Activated naive CD4-positive, alpha-beta T cell treated with anti-CD3 and anti-CD28 coated beads, Interleukin-2, amount 50 U/mL, for 24 hours (primary cell): ENCODE data around the gene LY6G5B.

Experiments
- H3K27ac Mint-ChIP-seq: one replicate; pipeline ENCODE4 v1.8.0; 2021; ENCODE audit warnings: mild to moderate bottlenecking, mixed read lengths
- H3K27me3 Mint-ChIP-seq: one replicate; pipeline ENCODE4 v1.8.0; 2021; ENCODE audit warnings: mixed read lengths
- H3K36me3 Mint-ChIP-seq: one replicate; pipeline ENCODE4 v1.8.0; 2021; ENCODE audit warnings: mixed read lengths
- H3K4me1 Mint-ChIP-seq: one replicate; pipeline ENCODE4 v1.8.0; 2021; ENCODE audit warnings: mixed read lengths
- H3K4me3 Mint-ChIP-seq: one replicate; pipeline ENCODE4 v1.8.0; 2021; ENCODE audit warnings: mild to moderate bottlenecking, mixed read lengths
- H3K9me3 Mint-ChIP-seq: one replicate; pipeline ENCODE4 v1.8.0; 2021; ENCODE audit warnings: mixed read lengths

The LY6G5B gene

DNA sequence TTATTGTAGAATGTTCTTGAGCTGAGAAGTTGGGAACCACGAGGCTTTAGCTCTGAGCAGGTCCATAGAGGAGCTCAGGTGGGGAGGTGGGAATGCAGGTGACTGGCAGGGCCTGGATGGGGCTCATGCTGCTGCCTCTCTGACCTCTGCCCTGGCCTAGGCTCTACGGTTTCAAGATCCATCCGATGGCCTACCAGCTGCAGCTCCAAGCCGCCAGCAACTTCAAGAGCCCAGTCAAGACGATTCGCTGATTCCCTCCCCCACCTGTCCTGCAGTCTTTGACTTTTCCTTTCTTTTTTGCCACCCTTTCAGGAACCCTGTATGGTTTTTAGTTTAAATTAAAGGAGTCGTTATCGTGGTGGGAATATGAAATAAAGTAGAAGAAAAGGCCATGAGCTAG, at the start of gene LY6G5B:
Gene LY6G5B (plus strand): TSS at position 301 of the 400 bp plus-strand sequence. CDS start 975 bp downstream, outside the sequence.
- Mint-ChIP-seq H3K27ac (no peak within 1 kb of the TSS), H3K4me1 (peaks cover 35% of the 10 kb centered on the region), H3K27me3 (no peaks in the 10 kb centered on the region), H3K9me3 (no peaks in the 10 kb centered on the region), H3K36me3 (peaks cover 20% of the 10 kb centered on the region), H3K4me3 (no peak within 1 kb of the TSS)

DNA sequence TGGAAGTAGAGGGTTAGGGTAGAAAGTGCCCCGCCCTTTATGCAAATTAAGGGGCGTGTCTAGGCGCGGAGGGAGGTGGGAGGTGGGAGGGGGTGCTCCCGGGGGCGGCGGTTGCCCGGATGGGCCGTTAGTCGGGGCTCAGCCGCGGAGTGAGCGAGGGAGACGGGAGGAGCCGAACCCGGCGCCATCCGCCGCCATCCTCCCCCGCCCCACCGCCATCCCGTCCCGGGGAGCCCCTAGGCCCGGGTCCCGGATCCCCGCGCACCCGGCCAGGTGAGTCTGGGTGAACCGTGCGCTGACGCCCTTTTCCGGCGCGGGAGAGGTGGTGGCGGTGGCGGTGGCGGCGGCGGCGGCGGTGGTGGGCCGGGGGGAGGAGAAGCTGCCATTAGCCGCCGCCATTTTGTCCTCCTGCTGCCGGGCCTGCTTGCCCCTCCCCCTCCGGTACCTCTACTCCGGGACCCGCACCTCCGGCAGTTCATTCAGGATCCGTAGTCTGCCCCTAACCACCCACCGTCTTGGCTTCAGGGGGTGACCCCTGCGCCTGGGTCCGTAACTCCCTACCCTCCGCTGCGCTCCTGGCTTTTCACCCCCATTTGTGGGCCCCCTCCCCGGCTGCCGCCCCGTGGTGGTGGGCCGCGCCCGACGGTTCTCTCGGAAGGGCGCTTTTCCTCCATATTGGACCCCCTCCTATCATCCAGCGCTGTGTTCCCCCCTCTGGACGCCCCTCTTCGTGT, 49.0 kb upstream of the LY6G5B start, which contains the start of gene PRRC2A:
Gene PRRC2A (plus strand): TSS at position 130 of the 734 bp plus-strand sequence. CDS start 2,075 bp downstream, outside the sequence.
- no peaks in the 10 kb centered on the region for H3K9me3 Mint-ChIP-seq
- peaks cover 43% of the 10 kb centered on the region for H3K4me1 Mint-ChIP-seq
- H3K27me3 Mint-ChIP-seq = no peaks in the 10 kb centered on the region
- H3K36me3 Mint-ChIP-seq = peaks cover 14% of the 10 kb centered on the region
- H3K4me3 Mint-ChIP-seq = peak within 1 kb of the TSS; percentile 95
- peak within 1 kb of the TSS; percentile 99 for H3K27ac Mint-ChIP-seq

DNA sequence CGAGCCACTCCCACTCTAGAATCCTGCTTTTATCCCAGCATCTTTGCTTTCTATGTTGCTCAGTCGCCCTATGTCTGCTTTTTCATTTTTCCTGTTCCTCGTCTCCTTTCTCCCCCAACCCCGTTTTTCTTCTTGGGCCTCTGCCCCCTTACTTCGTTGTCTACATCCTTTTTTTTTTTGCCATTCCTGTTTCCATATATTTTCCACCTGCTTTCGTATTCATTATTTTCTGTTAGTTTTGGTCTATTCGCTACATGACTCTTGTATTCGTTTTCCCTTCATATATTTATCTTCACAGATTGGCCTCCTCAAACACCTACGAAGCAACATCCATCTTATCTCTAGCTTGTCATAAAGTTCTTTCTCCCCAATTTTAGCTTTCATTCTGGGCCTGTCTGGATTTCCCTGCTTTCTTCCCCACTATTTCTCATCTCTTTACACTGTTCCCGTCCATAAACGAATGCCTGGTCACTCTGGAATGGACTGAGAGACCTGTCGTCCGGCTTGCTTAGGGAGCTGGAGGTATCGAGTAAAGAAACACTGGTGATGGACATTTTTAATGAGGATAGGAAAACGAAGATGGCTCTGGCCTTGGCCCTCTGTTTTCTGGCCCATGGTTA, 48.3 kb upstream of the LY6G5B start:
- H3K4me3 Mint-ChIP-seq = peak overlapping the region; percentile 95
- H3K27ac Mint-ChIP-seq = peak overlapping the region; percentile 99
- peaks cover 40% of the 10 kb centered on the region for H3K4me1 Mint-ChIP-seq
- H3K27me3 Mint-ChIP-seq = no peaks in the 10 kb centered on the region
- H3K36me3 Mint-ChIP-seq = peaks cover 18% of the 10 kb centered on the region
- no peaks in the 10 kb centered on the region for H3K9me3 Mint-ChIP-seq

DNA sequence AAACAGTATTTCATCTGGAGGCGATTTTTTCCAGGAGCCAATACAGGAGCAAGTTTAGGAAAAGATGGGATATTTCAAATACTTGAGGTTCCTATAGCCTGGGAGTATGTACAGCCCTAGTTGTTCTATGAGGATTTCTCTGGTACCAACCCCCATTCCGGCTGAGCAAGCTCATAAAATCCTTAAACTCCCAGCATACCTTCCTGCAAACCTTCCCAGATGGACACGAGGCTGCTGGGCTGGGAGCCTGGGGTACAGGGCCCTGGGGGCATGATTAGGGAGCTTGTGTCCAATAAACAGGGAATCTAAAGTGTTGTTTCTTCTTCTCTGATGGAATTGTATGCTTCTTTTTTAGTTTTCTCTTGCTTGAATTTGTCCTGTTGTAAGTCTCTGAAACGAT, 47.8 kb upstream of the LY6G5B start:
- Mint-ChIP-seq H3K27ac (peak overlapping the region; percentile 99), H3K4me3 (peak overlapping the region; percentile 95), H3K27me3 (no peaks in the 10 kb centered on the region), H3K4me1 (peaks cover 34% of the 10 kb centered on the region), H3K36me3 (peaks cover 20% of the 10 kb centered on the region), H3K9me3 (no peaks in the 10 kb centered on the region)

DNA sequence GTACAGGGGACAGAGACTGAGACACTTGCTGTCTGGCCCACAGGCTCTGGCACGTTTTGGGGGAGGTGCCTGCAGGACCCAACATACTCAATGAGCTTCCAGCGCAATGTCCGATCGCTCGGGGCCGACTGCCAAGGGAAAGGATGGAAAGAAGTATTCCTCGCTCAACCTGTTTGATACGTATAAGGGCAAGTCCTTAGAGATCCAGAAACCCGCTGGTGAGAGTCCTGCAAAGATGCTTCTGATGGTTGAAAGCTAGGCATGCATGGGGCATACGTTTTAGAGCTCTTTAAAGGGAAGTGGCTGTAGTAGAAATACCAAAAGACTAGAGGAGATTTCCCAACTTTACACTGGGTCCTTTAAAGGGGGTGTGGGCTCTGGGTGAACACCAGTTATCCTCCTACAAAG, 47.1 kb upstream of the LY6G5B start:
- peak overlapping the region; percentile 95 for H3K4me3 Mint-ChIP-seq
- peak overlapping the region; percentile 99 for H3K27ac Mint-ChIP-seq
- peaks cover 40% of the 10 kb centered on the region for H3K4me1 Mint-ChIP-seq
- no peaks in the 10 kb centered on the region for H3K9me3 Mint-ChIP-seq
- H3K27me3 Mint-ChIP-seq = no peaks in the 10 kb centered on the region
- H3K36me3 Mint-ChIP-seq = peaks cover 27% of the 10 kb centered on the region

- H3K9me3 Mint-ChIP-seq = no peaks in the 10 kb centered on the region
- peak overlapping the region; percentile 32 for H3K27ac Mint-ChIP-seq
- H3K27me3 Mint-ChIP-seq = no peaks in the 10 kb centered on the region
- peaks cover 27% of the 10 kb centered on the region for H3K36me3 Mint-ChIP-seq
- no peak overlapping the region for H3K4me3 Mint-ChIP-seq
- peaks cover 36% of the 10 kb centered on the region for H3K4me1 Mint-ChIP-seq
These were observed 45.7 kb upstream of the LY6G5B start for GRCh38 chr6:31624070-31624469.

DNA sequence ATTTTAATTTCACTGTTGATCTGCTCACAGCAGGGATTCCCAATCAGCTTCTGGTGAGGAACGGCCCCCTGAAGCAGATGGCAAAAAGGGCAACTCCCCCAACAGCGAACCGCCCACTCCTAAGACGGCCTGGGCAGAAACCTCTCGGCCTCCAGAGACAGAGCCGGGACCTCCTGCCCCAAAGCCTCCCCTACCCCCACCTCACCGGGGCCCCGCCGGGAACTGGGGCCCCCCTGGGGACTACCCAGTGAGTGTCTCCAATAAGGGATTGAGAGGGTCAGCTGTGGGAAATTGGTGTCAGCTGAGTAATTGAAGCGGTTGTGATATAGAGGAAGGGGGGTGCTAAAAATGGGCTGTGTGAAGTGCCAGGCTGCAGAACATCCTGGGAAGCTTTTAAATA, 42.8 kb upstream of the LY6G5B start:
- Mint-ChIP-seq H3K4me1 (peaks cover 25% of the 10 kb centered on the region), H3K27ac (no peak overlapping the region), H3K27me3 (no peaks in the 10 kb centered on the region), H3K9me3 (no peaks in the 10 kb centered on the region), H3K36me3 (peaks cover 31% of the 10 kb centered on the region), H3K4me3 (no peak overlapping the region)

GRCh38 chr6:31627690-31628287, 42.0 kb upstream of the LY6G5B start:
- peaks cover 16% of the 10 kb centered on the region for H3K4me1 Mint-ChIP-seq
- H3K27me3 Mint-ChIP-seq = no peaks in the 10 kb centered on the region
- peak overlapping the region; percentile 37 for H3K27ac Mint-ChIP-seq
- no peaks in the 10 kb centered on the region for H3K9me3 Mint-ChIP-seq
- H3K36me3 Mint-ChIP-seq = peaks cover 25% of the 10 kb centered on the region
- H3K4me3 Mint-ChIP-seq = no peak overlapping the region

DNA sequence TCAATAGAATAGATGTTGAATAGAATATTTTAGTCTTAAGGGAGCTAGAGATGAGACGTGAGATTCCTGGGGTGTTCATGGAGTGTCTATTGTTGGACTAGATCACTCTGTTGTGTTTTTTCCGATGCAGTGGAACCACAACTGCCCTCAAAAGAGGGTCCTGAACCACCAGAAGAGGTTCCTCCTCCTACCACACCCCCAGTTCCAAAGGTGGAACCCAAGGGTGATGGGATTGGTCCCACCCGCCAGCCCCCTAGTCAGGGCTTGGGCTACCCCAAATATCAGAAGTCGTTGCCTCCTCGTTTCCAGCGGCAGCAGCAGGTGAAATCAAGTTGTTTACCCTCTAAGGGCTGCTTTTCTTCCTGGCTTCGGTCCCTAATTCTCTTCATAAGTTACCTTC, 40.8 kb upstream of the LY6G5B start:
- Mint-ChIP-seq H3K4me1 (peaks cover 11% of the 10 kb centered on the region), H3K27me3 (no peaks in the 10 kb centered on the region), H3K36me3 (peaks cover 21% of the 10 kb centered on the region), H3K27ac (no peak overlapping the region), H3K9me3 (no peaks in the 10 kb centered on the region), H3K4me3 (no peak overlapping the region)

GRCh38 chr6:31630177-31630934, 39.4 kb upstream of the LY6G5B start:
- Mint-ChIP-seq H3K27ac (peak overlapping the region; percentile 51), H3K27me3 (no peaks in the 10 kb centered on the region), H3K9me3 (no peaks in the 10 kb centered on the region), H3K4me3 (no peak overlapping the region), H3K4me1 (peaks cover 11% of the 10 kb centered on the region), H3K36me3 (peaks cover 27% of the 10 kb centered on the region)

- peaks cover 7% of the 10 kb centered on the region for H3K4me1 Mint-ChIP-seq
- no peaks in the 10 kb centered on the region for H3K27me3 Mint-ChIP-seq
- no peak overlapping the region for H3K4me3 Mint-ChIP-seq
- H3K9me3 Mint-ChIP-seq = no peaks in the 10 kb centered on the region
- H3K27ac Mint-ChIP-seq = peak overlapping the region; percentile 41
- peaks cover 26% of the 10 kb centered on the region for H3K36me3 Mint-ChIP-seq
These were observed 38.6 kb upstream of the LY6G5B start for GRCh38 chr6:31631209-31631608.

DNA sequence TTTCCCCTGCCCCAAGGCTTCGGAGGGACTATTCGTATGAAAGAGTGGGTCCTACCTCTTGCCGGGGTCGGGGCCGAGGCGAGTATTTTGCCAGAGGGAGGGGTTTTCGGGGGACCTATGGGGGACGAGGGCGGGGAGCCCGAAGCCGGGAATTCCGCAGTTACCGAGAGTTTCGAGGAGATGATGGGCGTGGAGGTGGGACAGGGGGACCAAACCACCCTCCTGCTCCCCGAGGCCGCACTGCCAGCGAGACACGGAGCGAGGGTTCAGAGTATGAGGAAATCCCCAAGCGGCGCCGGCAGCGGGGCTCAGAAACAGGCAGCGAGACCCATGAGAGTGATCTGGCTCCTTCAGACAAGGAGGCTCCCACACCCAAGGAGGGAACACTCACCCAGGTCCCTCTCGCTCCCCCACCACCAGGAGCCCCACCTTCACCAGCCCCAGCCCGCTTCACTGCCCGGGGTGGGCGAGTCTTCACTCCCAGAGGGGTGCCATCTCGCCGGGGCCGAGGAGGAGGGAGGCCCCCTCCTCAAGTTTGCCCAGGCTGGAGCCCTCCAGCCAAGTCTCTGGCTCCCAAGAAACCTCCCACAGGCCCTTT, 38.0 kb upstream of the LY6G5B start:
- no peaks in the 10 kb centered on the region for H3K9me3 Mint-ChIP-seq
- H3K27me3 Mint-ChIP-seq = no peaks in the 10 kb centered on the region
- H3K4me3 Mint-ChIP-seq = no peak overlapping the region
- H3K36me3 Mint-ChIP-seq = peaks cover 25% of the 10 kb centered on the region
- H3K27ac Mint-ChIP-seq = no peak overlapping the region
- peaks cover 7% of the 10 kb centered on the region for H3K4me1 Mint-ChIP-seq

GRCh38 chr6:31632279-31632946, 37.4 kb upstream of the LY6G5B start:
- no peak overlapping the region for H3K27ac Mint-ChIP-seq
- H3K9me3 Mint-ChIP-seq = no peaks in the 10 kb centered on the region
- H3K4me3 Mint-ChIP-seq = no peak overlapping the region
- H3K4me1 Mint-ChIP-seq = peaks cover 3% of the 10 kb centered on the region
- no peaks in the 10 kb centered on the region for H3K27me3 Mint-ChIP-seq
- peaks cover 21% of the 10 kb centered on the region for H3K36me3 Mint-ChIP-seq

- H3K36me3 Mint-ChIP-seq = peaks cover 18% of the 10 kb centered on the region
- no peaks in the 10 kb centered on the region for H3K27me3 Mint-ChIP-seq
- no peak overlapping the region for H3K4me3 Mint-ChIP-seq
- no peaks in the 10 kb centered on the region for H3K4me1 Mint-ChIP-seq
- H3K27ac Mint-ChIP-seq = no peak overlapping the region
- no peaks in the 10 kb centered on the region for H3K9me3 Mint-ChIP-seq
These were observed 36.3 kb upstream of the LY6G5B start for GRCh38 chr6:31633447-31633846.

DNA sequence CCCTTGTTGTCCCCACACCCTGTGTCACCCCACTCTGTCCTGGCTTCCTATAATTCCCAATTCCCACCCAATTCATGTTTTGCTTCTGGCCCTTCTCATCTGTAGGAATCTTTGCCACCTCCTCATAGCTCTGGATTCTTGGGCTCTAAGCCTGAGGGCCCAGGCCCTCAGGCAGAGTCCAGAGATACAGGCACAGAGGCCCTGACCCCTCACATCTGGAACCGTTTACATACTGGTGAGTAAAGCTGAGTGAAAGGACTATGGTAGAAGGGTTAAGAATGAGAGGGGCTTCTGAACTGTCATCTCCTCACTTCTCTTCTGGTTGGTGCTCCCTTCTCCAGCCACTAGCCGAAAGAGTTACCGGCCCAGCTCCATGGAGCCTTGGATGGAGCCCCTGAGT, 35.6 kb upstream of the LY6G5B start:
- Mint-ChIP-seq H3K9me3 (no peaks in the 10 kb centered on the region), H3K27me3 (no peaks in the 10 kb centered on the region), H3K27ac (no peak overlapping the region), H3K36me3 (peaks cover 20% of the 10 kb centered on the region), H3K4me3 (no peak overlapping the region), H3K4me1 (no peaks in the 10 kb centered on the region)
